ENCODE measurements around the gene SLC47A2. TPM values are rescaled to one million over a fixed set of nuclear protein-coding genes. Genes with fewer than 3 reads are reported as not detected.
"Not testable (repeated sequence)": the region's sequence is repeated elsewhere in the genome, so short reads cannot be mapped to it uniquely, and the experiment has no call there.

The SLC47A2 gene
- total RNA-seq, 1 donor from 2014 or later: not detected

DNA sequence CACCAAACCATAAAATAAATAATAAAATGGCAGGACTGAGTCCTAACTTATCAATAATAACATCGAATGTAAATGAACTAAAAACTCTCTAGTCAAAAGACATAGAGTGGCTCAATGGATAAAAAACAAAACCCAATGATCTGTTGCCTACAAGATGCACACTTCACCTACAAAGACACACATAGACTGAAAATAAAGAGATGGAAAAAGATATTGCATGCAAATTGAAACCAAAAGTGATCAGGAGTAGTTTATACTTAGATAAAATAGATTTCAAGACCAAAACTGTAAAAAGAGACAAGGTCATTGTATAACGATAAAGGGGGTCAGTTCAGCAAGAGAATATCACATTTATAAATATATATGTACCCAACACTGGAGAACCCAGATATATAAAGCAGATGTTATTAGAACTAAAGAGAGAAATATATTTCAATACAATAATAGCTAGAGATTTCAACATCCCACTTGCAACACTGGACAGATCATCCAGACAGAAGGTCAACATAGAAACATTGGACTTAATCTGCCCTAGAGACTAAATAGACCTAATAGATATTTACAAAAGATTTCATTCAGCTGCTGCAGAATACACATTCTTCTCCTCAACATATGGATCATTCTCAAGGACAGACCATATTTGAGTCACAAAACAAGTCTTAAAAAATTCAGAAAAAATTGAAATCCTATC lies 29.8 kb downstream of the SLC47A2 start:
- Mint-ChIP-seq H3K4me1 (no peaks in the 10 kb centered on the region), H3K4me3 (no peak overlapping the region), H3K27me3 (peaks cover 3% of the 10 kb centered on the region), H3K9me3 (no peaks in the 10 kb centered on the region), H3K27ac (no peak overlapping the region), H3K36me3 (ENCODE audit: low read depth) (no peaks in the 10 kb centered on the region)
- TF ChIP-seq, protein P1, sequence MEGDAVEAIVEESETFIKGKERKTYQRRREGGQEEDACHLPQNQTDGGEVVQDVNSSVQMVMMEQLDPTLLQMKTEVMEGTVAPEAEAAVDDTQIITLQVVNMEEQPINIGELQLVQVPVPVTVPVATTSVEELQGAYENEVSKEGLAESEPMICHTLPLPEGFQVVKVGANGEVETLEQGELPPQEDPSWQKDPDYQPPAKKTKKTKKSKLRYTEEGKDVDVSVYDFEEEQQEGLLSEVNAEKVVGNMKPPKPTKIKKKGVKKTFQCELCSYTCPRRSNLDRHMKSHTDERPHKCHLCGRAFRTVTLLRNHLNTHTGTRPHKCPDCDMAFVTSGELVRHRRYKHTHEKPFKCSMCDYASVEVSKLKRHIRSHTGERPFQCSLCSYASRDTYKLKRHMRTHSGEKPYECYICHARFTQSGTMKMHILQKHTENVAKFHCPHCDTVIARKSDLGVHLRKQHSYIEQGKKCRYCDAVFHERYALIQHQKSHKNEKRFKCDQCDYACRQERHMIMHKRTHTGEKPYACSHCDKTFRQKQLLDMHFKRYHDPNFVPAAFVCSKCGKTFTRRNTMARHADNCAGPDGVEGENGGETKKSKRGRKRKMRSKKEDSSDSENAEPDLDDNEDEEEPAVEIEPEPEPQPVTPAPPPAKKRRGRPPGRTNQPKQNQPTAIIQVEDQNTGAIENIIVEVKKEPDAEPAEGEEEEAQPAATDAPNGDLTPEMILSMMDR (IDR thresholded peaks at IDR 0.05): no peak
- ChIA-PET POLR2A (interaction anchor here (0.6 kb wide), 1 partner anchor 138 kb away, joined by 10 read pairs; no protein-coding TSS in a partner anchor), CTCF (no interaction called here)
- intact Hi-C loops (cut with micrococcal nuclease): no loop called here
- no peak for ATAC-seq (ENCODE audit: low read depth)
- no peak for DNase-seq

DNA sequence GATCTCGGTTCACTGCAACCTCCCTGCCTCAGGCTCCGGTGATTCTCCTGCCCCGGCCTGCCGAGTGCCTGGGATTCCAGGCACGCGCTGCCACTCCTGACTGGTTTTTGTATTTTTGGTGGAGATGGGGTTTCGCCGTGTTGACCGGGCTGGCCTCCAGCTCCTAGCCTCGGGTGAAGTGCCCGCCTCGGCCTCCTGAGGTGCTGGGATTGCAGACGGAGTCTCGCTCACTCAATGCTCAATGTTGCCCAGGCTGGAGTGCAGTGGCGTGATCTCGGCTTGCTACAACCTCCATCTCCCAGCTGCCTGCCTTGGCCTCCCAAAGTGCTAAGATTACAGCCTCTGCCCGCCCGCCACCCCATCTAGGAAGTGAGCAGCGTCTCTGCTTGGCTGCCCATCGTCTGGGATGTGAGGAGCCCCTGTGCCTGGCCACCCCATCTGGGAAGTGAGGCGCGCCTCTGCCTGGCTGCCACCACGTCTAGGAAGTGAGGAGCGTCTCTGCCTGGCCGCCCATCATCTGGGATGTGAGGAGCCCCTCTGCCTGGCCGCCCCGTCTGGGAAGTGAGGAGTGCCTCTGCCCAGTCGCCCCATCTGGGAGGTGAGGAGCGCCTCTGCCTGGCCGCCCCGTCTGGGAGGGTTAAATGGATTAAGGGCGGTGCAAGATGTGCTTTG lies 31.3 kb downstream of the SLC47A2 start:
- H3K27me3 Mint-ChIP-seq; intact Hi-C loops (cut with micrococcal nuclease); H3K4me1 Mint-ChIP-seq; H3K4me3 Mint-ChIP-seq; H3K9me3 Mint-ChIP-seq; ATAC-seq (ENCODE audit: low read depth); DNase-seq; H3K27ac Mint-ChIP-seq; POLR2A ChIA-PET; CTCF ChIA-PET; H3K36me3 Mint-ChIP-seq (ENCODE audit: low read depth): not testable (repeated sequence)

DNA sequence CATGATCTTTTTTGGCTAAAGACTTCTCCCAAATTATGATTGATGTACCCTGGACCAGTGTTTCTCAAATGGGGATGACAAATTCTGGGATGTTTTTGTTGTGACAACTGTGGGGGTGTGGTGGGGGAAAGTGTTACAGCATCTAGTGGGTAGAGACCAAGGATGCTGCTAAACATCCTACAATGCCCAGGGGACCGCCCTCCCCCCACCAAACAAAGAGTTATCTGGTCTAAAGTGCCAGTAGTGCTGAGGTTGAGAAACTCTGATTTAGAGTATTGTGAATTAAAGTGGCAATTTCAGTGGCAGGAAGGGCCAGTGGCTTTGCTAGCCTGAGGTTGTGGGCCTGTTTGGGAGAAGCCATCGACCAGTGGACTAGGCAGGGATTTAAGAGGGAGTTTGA lies 33.3 kb downstream of the SLC47A2 start:
- Mint-ChIP-seq H3K9me3 (no peaks in the 10 kb centered on the region), H3K27me3 (peaks cover 3% of the 10 kb centered on the region), H3K4me1 (no peaks in the 10 kb centered on the region), H3K27ac (no peak overlapping the region), H3K4me3 (no peak overlapping the region), H3K36me3 (ENCODE audit: low read depth) (no peaks in the 10 kb centered on the region)
- ATAC-seq (ENCODE audit: low read depth) (no peak), DNase-seq (no peak)
- intact Hi-C loops (cut with micrococcal nuclease): no loop called here
- CTCF ChIA-PET: no interaction called here
- POLR2A ChIA-PET: no interaction called here
- TF ChIP-seq, protein P1 (IDR thresholded peaks at IDR 0.05): no peak

DNA sequence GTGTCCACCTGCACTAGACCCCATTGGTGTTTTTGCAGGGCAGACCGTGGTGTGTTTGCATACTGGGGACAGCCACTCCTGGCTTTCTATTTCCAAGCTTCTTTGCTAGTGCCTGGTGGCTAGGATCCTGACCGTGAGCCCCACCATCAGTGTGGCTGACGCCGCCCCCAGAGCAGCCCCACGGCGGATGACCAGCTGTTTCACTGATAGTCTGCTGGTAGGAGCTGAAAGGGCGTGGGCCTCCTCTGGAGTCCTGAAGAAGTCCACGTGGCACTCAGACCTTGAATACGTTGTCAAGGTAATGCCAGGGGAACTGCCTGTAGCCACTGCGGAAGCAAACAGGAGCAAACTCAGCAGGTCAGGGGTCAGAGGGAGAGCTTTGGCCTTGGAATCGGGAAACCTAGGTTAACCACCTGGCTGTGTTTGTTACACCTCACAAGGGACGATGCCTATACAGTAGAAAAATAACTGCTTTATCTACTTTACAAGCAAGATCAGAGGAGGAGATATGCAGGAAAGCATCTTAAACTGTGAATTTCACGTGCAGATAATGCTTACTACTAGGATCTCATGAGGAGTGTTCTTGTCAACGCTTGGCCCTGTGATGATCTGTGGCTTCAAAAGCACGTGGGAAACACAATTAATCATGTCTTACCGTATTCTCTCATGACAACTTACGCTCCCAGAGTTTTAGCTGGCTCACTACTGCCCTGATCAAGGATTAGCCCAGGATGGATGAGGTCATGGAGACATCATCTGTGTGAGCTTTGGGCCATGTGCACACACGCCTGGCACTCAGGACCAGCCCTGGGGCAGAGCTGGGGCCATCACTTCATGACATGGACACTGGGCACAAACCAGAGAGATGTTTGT lies 37.6 kb downstream of the SLC47A2 start:
- ChIA-PET POLR2A (no interaction called here), CTCF (no interaction called here)
- Mint-ChIP-seq H3K36me3 (ENCODE audit: low read depth) (peaks cover 11% of the 10 kb centered on the region), H3K4me1 (no peaks in the 10 kb centered on the region), H3K9me3 (no peaks in the 10 kb centered on the region), H3K4me3 (no peak overlapping the region), H3K27me3 (no peaks in the 10 kb centered on the region), H3K27ac (no peak overlapping the region)
- TF ChIP-seq, protein P1 (IDR thresholded peaks at IDR 0.05): no peak
- ATAC-seq (ENCODE audit: low read depth) (no peak), DNase-seq (no peak)
- intact Hi-C loops (cut with micrococcal nuclease): no loop called here

DNA sequence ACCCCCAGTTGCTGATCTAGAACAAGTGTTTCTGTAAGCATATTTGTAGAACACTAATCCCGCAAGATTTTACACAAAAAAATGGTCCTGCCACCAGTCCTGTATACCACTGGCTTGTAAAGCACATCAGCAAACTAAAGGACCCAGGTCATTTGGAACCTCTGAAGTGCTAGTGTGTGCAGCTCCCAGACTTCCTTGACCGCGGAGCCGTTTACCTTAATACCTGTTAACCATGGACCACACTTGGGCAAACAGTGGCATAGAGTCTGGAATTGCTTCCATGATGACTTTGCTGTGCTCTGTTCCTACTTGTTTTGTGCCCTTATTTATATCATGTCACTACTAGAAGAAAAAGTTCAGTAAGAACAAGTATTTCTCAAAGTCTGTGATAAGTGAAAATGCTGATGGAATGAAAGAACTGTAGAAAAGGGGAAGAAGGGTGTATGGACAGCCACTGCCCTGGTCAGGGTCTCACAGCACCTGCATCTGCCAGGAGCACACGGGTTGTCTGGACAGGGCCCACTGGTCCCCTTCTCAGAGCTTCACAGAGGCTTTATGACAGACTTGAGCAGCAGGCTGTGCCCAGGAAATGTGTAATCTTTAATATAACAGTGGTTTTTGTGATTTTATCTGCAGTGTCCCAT lies 38.5 kb downstream of the SLC47A2 start:
- intact Hi-C loops (cut with micrococcal nuclease): no loop called here
- peaks cover 13% of the 10 kb centered on the region for H3K36me3 Mint-ChIP-seq (ENCODE audit: low read depth)
- DNase-seq (no peak), ATAC-seq (ENCODE audit: low read depth) (no peak)
- H3K9me3 Mint-ChIP-seq: no peaks in the 10 kb centered on the region
- no peak overlapping the region for H3K27ac Mint-ChIP-seq
- CTCF ChIA-PET: no interaction called here
- POLR2A ChIA-PET: no interaction called here
- H3K4me3 Mint-ChIP-seq: no peak overlapping the region
- TF ChIP-seq, protein P1 (IDR thresholded peaks at IDR 0.05): no peak
- no peaks in the 10 kb centered on the region for H3K4me1 Mint-ChIP-seq
- H3K27me3 Mint-ChIP-seq: no peaks in the 10 kb centered on the region

All from activated B cell treated with CpG ODN at 0.5 μM for 24 hours (primary cell).